ENCODE data around the gene ITGA2. TPM values are rescaled to one million over a fixed set of nuclear protein-coding genes. Genes with fewer than 3 reads are reported as not detected.
A peak's percentile ranks its signal among the peaks of the same experiment; 100 is the strongest.

Gene ITGA2
- total RNA-seq, 1 donor from 2014 or later: 10.6 TPM

DNA sequence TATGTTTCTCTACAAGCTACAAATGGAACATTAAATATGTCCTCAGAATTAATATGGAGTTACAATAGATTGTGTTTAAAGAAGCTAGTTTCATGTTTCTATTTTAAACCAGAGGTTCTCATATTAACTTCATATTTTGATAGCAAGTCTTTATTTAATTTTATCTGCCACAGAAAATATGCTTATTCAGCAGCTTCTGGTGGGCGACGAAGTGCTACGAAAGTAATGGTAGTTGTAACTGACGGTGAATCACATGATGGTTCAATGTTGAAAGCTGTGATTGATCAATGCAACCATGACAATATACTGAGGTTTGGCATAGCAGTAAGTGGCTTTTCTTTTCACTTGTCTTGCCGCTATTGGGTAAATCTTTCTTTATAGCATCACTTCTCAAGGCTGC is 66.2 kb downstream of the ITGA2 start:
- no peak for DNase-seq (ENCODE audit: low spot score)

DNA sequence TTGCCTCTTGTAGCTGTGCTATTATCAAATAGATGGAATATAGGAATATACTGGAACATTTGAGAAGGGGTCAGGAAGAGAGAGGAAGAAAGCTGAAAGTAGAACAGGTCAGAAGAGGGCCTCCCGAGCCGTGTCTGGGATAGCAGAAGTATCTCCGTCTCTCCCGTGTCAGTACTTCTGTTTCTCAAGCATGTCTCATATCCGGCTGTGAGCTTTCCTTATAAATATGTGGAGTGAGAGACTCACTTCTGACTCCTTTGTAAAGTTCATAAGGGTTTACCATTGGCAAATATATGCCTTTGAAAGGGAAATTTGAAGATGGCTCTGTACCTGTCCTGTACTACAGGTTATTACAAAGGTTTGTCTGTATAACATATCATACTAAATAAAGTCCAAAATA is 70.1 kb downstream of the ITGA2 start:
- no peak for DNase-seq (ENCODE audit: low spot score)

DNA sequence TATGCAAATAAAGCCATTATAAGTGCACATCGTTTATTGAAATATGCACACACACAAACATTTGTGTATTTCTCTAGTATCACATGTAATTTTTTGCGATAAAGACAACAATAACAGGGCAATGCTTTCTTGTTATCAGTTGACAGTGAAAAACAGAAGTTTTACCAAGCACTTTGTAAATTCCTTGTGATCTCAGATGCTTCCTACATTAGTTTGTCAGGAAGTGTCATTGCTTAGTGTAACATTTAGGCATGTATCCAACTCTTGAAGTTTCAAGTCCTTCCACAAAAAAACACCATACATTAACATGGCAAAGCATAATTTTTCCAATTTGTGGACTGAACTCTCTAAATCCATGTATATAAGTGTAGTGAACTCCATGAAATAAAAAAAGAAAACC is 74.0 kb downstream of the ITGA2 start:
- no peak for DNase-seq (ENCODE audit: low spot score)

DNA sequence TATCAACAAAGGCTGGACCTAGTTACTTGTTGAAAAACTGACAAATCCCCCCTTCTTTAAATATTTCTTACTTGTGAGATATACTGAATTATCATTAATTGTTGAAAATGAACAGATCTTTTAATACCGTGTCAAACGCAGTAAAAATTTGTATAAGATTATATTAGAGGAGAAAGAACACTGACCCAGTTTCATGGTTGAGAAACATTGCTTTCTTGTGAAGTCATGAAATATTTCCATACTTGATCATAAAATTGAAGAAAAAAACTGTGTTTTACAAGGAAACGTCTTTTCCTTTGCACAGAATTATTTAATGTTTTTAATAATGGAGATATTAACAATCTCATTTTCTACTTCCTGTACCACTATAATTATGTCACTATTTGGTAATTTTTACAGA is 74.6 kb downstream of the ITGA2 start:
- no peak for DNase-seq (ENCODE audit: low spot score)

DNA sequence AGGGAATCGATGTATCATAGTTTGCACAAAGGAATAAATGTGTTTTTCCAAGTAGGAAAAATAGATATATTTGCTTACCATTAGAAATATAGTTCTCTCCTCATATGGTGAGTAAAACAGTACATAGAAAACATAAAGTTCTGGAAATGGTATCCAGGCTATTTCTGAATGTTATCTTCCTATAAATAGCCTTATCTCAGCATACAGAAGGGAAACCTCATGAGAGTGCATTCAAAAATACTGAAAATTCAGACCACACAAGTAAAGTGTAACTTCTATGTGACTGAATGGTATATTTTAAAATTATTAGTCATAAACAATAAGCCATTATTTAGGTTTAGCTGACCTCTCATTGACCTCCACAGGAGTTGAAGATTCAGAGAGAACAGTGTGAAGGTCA is 76.9 kb downstream of the ITGA2 start:
- DNase-seq (ENCODE audit: low spot score): no peak

DNA sequence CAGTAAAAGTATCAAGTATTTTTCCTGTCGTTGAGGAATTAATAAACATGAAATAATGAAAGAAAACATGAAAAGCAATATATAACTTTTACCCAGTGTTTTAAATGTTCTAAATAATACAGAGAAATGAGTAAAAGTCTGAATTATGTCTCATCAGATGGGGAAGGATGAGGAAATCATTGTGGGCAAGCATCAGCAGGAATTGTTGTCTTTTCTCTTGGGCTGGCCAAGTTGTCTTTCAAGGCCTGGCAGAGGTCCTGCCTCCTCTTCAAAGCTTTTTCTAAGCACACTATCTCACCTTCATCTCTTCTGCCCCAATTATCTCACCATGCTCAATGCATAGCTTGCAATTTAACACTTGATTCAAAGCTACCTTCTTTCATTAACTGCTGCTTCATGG is 78.5 kb downstream of the ITGA2 start:
- DNase-seq (ENCODE audit: low spot score): no peak

DNA sequence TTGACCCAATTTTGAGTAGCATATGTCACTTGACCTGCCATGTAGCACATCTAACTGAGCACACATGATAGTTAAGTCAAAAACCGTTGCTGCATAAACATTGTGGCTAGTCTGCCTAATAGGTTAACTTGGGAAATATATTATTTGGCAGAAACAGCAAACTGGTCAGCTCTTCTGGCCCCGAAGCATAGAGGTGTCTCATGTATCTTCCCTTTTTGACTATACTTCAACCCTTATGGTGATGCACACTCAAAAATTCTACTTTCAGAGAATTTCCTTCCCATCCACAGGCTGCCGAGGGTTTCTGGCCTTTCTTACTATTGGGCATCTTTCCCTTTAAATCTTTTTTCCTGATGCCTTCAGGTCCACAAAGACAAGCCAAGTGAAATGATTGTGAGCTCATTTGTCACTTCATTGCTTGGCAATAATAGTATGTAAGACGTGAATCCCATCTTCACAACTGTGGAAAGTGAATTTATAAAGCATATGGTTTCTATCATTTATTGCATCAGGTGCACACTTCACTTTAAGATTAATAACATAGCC is 79.2 kb downstream of the ITGA2 start:
- DNase-seq (ENCODE audit: low spot score): no peak

DNA sequence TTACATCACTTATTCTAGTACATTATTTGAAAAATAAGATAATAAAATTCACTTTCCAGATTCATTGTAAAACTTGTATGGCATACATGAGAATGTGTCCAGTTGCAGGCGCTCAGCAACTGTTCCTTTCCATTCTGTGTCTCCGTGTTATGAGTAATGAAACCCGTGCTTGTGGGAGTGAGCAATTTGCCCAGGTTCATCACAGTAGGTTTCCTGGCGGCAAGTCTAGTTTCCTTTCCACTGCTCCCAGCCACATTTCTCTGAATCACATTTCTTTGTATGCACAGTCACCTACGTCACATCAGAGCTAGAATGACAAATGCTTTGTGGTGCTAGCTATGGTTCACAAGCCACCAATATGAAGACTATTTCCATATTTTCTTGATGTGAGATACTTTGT is 80.5 kb downstream of the ITGA2 start:
- DNase-seq (ENCODE audit: low spot score): no peak

DNA sequence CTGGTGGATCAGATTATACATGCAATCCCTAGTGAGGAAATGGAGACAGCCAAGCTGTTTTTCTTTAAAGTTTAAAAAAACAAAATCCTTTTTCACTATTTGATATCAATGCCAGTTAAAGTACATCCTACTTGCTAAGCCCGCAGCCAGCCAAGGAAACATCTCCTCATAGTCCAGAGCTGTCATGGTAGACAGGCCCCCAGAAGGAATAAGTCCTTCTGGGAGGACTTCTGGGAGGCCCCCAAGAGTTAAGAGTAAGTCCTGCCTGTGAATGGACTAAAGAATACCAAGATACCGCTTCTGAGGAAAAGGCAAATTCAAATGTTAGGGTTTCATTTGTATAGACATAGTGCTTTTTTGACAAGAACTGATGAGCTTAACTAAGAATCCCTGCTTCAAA is 82.1 kb downstream of the ITGA2 start:
- peak; percentile 23 for DNase-seq (ENCODE audit: low spot score)

DNA sequence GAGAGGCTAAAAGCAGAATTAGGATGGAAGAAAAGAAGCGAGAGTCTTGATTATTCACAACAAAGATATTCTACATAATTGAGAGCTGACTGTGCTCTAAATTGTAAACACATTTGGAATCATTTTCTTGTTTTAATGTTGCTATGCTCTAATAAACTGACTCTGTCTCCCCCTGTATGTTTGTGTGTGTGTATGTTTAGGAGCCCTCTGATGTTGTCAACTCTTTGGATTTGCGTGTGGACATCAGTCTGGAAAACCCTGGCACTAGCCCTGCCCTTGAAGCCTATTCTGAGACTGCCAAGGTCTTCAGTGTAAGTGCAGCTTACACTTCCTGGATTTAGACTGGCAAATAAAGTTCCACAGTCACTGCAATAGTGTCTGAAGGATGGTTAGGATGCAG is 82.6 kb downstream of the ITGA2 start:
- no peak for DNase-seq (ENCODE audit: low spot score)

DNA sequence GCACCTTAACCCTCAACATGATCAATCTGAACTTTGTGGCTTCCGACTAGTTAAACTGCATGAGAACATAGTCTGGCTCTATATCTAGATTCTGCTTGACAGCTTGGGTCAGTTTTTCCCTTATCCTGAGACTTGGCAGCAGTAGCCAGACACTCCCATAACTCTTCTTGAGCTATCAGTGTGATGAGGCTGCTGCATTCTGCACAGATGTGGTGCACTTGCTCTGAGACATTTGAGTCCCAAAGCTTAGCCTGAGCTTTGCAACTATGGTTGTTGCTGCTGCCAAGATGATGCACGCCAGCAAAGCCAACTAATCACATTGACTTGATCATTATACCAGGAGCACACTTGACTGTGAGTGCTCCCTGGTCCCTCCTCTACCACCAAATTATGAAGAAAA is 84.2 kb downstream of the ITGA2 start:
- peak; percentile 87 for DNase-seq (ENCODE audit: low spot score)

DNA sequence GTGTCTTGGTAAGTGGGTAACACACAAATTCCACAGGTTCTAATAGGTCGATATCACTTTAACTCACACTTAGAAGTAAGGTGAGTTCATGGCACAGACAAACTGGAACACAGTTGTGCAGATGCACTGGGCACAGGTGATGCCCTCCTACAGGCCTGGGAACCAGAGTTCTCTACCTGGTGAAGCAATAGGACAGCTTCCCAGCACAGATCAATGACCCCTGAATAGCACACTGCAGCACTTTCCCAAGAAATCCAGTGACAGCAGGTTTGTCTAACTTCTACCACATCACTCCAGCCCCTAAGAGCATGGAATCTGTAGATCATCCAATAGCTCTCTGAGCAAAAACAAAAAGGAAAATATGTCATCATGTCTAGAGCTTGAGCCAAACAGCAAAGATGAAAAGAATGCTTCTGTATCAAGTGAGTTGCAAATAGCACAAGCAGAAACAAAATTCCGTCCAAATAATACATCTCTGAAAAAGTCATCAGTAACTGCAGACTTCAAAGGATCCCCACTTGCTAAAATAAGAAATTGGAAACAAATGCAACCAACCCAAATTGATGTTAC is 86.9 kb downstream of the ITGA2 start:
- peak; percentile 51 for DNase-seq (ENCODE audit: low spot score)

DNA sequence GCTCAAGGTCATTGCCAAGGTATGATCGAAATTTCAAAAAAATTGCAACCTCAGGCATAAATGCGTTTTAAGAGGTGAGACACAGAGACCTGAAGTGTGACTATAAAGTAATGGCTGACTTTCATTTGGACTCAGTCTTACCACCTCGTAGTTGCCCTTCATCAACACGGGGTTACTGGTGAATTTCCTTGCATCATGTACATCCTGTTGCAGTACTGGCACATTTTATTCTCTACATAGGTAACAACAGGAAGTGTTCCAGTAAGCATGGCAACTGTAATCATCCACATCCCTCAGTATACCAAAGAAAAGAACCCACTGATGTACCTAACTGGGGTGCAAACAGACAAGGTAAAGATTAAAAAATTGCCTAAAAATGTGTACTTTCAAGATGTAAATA is 91.1 kb downstream of the ITGA2 start:
- no peak for DNase-seq (ENCODE audit: low spot score)

DNA sequence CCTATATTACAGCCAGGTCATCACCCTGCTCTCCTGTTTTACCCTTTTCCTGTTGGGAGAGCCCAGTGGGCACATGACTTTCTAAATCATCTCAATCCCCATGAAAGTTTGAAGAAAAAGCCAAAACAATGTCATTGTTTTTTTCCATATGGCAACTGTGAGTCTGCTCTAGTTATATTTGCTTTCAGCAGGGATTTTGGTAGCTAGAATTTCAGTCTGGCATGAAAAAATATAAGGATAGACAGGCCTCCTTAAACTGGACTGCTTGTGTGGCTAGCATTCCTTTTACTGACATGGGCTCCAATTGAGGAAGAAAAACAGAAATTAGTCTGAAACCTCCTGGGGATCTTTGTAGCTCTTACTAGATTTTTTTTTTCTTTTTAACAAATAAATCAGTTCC is 94.8 kb downstream of the ITGA2 start:
- DNase-seq (ENCODE audit: low spot score): no peak

DNA sequence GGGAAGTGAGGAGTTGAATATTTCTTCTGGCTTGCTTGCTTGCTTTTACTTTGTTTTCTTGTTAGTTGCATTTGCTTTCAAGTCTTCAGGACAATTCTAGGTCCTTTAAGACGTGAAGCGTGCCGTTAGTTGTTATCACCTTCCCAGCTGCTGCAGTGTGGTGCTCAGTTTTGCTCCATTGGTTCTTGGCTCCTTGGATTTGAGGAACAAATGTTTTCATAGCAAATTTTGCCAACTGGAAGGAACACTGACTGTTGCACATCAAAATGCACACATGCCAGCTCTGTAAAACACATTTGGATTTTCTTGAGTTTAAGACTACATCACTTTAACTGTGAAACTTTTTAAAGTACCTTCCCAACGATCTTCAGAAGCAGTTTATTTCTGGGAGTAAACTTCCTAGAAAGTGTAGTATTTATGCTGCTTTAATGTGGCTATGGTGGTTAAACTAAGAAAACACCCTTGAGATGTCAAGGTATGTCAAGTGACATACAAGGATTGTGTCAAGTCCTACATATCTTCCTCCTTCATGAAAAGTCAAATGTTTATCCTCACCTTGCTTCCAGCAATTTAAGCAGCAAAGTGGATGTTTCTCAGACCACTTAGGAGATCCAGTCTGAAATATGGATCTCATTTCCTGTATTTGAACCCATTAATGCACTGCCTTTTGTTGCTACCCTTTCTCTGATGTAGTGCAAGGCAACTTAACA is 95.5 kb downstream of the ITGA2 start:
- no peak for DNase-seq (ENCODE audit: low spot score)

DNA sequence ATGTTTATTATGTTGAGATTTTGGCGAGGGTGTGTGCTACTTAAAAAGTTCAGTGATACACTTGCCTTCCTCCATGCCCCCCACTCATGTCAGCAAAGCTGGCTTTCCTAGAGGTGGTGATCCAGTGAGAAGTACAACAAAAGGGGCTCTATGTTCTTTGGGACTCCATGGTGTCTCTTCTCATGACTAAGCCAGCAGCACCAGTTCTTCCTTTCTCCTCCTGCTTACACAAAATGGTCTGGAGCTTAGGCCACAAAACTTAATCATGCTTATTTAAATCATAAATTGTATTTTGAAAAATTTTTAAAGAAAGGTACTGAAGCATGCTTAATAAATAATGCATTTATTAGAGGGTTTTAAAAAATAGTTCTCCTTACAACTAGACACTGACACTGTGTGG is 98.0 kb downstream of the ITGA2 start:
- no peak for DNase-seq (ENCODE audit: low spot score)

DNA sequence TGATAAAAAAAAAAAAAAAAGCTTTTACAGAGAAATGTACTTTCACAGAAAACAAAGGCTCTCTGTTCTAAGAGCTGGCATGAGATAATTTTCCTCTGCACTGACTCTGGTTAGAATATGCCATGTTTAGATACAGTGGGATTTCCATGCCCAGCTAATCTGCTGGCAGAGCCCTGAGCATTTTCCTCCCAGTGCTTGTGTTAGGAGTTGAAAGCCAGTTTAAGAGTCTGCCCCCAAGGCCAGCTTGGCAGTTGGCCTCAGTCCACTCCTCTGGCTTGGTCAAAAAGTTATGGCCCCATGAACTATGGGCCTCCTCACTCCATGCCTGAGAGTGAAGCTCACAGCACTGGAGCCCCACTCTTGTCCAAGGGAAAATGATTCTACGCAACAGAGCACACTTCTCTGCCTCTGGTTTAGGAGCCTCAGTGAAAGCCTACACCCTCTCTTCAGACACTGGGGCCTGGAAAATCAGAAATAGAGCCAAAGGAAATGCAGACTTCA is 98.5 kb downstream of the ITGA2 start:
- DNase-seq (ENCODE audit: low spot score): no peak

DNA sequence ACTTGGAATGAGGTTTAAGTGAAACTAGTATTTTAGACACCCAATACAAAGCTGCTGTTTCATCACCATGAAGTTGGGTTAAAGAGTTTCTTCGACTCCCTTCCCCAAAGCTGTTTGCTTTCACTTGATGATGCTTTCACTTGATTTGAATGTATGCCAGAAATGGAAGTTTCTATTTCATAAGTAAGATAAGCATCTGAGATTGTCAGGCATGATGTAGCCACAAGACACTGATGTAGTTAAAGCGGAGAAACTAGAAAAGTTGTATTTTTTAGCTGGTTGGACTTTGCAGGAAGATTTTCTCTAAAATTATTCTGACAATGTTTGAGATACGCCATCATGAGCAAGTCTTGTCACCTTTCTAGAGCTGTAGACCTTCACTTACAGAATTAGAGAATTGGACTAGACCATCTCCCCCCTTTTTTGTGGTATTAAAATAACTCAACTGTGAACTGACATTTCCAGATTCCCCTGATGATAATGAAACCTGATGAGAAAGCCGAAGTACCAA is 100.4 kb downstream of the ITGA2 start:
- peak; percentile 40 for DNase-seq (ENCODE audit: low spot score)

DNA sequence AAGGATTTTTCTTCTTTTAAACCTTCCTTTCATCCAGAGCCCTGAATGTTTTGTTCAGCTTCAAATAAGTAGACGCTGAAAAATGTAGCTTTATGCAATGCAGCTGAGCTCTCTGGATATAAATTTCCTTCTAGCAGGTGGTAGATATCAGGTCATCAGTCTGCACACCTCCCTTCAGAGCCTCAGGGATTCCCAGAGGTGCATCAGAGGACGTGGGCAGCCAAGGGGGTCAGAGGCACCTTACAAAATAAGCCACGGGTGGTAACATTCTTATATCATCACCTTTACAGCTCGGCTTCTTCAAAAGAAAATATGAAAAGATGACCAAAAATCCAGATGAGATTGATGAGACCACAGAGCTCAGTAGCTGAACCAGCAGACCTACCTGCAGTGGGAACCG is 101.1 kb downstream of the ITGA2 start:
- DNase-seq (ENCODE audit: low spot score): no peak

DNA sequence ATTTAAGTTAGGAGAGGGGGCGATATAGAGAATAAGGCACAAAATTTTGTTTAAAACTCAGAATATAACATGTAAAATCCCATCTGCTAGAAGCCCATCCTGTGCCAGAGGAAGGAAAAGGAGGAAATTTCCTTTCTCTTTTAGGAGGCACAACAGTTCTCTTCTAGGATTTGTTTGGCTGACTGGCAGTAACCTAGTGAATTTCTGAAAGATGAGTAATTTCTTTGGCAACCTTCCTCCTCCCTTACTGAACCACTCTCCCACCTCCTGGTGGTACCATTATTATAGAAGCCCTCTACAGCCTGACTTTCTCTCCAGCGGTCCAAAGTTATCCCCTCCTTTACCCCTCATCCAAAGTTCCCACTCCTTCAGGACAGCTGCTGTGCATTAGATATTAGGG is 102.1 kb downstream of the ITGA2 start:
- no peak for DNase-seq (ENCODE audit: low spot score)

DNA sequence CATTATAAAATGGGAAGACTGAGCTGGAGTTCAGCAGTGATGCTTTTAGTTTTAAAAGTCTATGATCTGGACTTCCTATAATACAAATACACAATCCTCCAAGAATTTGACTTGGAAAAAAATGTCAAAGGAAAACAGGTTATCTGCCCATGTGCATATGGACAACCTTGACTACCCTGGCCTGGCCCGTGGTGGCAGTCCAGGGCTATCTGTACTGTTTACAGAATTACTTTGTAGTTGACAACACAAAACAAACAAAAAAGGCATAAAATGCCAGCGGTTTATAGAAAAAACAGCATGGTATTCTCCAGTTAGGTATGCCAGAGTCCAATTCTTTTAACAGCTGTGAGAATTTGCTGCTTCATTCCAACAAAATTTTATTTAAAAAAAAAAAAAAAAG is 103.1 kb downstream of the ITGA2 start:
- no peak for DNase-seq (ENCODE audit: low spot score)

DNA sequence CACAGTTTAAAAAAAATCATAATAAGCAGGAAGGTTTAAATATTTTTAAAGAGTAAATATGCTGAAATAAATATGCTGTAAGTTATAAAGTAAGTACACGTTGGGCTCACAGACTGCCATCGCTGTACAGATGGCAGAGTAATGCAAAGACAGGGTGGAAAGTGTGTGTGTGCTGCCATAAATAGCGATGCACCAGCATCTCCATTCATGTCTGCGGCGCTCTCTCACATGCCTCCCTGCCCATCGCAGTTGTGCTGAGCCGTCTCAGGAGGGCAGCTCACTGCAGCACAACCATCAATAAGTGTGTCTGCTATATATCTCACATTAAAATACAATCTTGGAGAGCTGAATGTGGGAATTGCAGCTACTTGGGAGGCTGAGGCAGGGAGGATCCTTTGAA is 106.1 kb downstream of the ITGA2 start:
- no peak for DNase-seq (ENCODE audit: low spot score)

DNA sequence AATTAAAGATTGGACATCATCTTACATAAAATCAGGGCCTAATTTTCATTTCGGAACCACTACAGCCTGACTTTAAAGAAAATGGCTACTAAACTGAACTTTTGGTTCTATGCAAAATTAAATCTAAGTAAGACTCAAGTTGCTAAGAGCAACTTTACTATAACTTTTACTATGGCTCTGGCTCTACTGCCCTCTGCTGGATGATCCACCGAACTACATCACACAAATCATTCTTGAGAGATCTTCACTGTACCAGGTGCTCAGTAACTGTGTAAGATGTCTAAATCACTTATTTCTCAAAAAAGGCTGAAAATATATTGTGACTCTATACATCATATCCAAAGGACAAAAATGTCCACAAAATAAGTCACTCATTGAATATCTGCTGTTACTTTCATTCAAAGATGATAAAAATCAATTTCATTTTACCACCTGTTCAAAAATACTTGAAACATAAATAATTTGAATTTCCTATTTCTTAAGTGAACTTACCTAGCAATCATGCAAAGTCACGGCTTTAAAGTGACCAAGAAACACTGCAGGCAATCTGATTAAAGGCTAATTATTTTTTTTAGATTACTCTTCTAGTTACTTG is 106.9 kb downstream of the ITGA2 start:
- peak; percentile 72 for DNase-seq (ENCODE audit: low spot score)

All from umbilical cord (tissue), 2 donors.